GM21528 (cell line): ENCODE data around the gene SLC25A34.
"Not testable (repeated sequence)": the region's sequence is repeated elsewhere in the genome, so short reads cannot be mapped to it uniquely, and the experiment has no call there.

Source experiments
- ATAC-seq: cut with Tn5 transposase; IDR thresholded peaks from one replicate; pipeline ENCODE4 v1.9.1; 2021; ENCODE audit warnings: mild to moderate bottlenecking, moderate library complexity; ENCODE audit not compliant: unreplicated experiment, low FRiP score

The SLC25A34 gene

GRCh38 chr1:15736038-15736891 lies at the start of gene SLC25A34:
Gene SLC25A34 (plus strand): TSS chr1:15736258. CDS start chr1:15736486, 228 bp downstream.
- ATAC-seq = no peak

DNA sequence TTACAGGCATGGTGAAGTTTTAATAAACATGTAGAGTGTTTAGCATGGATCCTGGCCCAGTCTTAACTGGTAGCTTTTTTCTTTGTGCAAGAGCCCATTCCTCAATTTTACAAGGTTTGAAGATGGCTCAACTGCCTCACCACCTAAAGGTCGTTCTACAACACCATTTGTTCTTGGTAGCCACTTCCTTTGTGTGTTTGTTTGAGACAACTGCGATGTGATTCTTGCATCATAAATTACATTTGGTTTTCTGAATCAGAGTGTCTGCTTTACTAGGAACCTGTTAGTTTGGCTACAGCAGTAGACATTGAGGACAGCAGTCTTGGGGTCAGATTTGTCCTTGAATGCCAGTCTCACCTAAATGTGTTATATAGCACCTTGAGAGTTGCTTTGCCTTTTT lies 48.6 kb upstream of the SLC25A34 start:
- ATAC-seq = no peak

GRCh38 chr1:15690317-15690716 lies 45.7 kb upstream of the SLC25A34 start:
- no peak for ATAC-seq

- no peak for ATAC-seq
Measured at GRCh38 chr1:15691434-15692032, 44.5 kb upstream of the SLC25A34 start.

DNA sequence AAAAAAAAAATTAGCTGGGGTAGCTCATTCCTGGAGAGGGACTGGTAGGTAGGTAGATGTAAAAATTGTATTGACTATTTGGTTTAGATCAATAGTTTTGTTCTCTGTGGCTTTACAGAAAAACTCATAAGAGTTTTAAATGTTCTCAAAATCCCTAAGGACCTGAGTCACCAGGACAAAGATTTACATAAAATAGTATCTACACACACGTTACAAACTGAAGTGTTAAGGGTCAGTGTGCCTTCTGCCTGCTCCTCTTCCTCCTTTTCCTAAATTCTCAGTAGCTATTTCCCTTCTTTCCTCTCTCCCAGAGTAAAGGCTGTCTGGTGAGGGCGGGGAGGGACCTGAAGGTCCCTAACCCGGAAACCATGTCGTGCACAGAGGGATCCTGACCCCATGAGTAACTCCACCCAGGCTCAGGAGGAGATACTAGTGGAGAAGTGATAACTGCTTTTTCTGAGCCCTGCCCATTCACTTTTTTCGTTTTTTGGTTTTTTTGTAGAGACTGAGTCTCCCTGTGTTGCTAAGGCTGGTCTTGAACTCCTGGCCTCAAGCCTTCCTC lies 43.9 kb upstream of the SLC25A34 start:
- ATAC-seq = no peak

- ATAC-seq = no peak
Measured at GRCh38 chr1:15693371-15693770, 42.7 kb upstream of the SLC25A34 start.

- peak; percentile 90 for ATAC-seq
Measured at GRCh38 chr1:15696956-15697521, 39.0 kb upstream of the SLC25A34 start.

GRCh38 chr1:15698201-15698600 lies 37.9 kb upstream of the SLC25A34 start:
- no peak for ATAC-seq

DNA sequence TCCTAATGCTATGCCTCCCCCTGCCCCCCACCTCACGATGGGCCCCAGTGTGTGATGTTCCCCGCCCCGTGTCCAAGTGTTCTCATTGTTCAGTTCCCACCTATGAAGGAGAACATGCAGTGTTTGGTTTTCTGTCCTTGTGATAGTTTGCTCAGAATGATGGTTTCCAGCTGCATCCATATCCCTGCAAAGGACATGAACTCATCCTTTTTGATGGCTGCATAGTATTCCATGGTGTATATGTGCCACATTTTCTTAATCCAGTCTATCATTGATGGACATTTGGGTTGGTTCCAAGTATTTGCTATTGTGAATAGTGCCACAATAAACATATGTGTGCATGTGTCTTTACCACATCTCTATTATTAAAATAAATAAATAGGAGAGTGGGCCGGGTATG lies 36.7 kb upstream of the SLC25A34 start:
- ATAC-seq = not testable (repeated sequence)

DNA sequence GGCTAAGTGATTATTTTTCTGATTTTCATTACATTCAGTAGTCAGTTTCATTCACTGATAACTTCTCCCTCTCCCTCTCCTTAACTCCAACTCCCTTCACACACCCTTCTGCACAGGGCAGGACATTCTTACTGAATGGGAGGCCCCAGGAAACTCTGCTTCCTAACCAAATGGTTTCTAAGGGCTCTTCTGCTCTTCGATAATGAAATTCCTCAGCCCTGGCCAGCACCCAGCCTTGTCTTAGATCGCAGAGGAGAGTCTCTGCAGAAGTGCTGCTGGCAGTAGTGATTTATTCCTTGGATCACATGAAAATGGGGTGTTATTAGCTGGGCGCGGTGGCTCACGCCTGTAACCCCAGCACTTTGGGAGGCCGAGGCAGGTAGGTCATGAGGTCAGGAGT lies 35.5 kb upstream of the SLC25A34 start:
- ATAC-seq = no peak

- no peak for ATAC-seq
Measured at GRCh38 chr1:15701784-15702183, 34.3 kb upstream of the SLC25A34 start.

- no peak for ATAC-seq
Measured at GRCh38 chr1:15702722-15703550, 33.1 kb upstream of the SLC25A34 start.

- no peak for ATAC-seq
Measured at GRCh38 chr1:15703562-15703961, 32.5 kb upstream of the SLC25A34 start.

- no peak for ATAC-seq
Measured at GRCh38 chr1:15704526-15705183, 31.4 kb upstream of the SLC25A34 start.

DNA sequence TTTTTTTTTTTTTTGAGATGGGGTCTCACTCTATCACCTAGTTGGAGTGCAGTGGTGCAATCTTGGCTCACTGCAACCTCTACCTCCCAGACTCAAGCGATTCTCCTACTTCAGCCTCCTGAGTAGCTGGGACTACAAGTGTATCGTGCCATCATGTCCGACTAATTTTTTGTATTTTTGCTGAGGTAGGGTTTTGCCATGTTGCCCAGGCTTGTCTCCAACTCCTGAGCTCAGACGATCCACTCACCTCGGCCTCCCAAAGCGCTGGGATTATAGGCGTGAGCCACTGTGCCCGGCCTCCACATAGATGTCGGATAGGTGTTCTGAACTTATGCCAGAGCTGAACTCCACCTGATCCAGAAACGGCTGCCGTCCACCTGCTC lies 30.9 kb upstream of the SLC25A34 start:
- ATAC-seq = no peak

- ATAC-seq = no peak
Measured at GRCh38 chr1:15706751-15707150, 29.3 kb upstream of the SLC25A34 start.

- no peak for ATAC-seq
Measured at GRCh38 chr1:15707239-15707925, 28.7 kb upstream of the SLC25A34 start.

GRCh38 chr1:15708486-15709137 lies 27.4 kb upstream of the SLC25A34 start:
- no peak for ATAC-seq

GRCh38 chr1:15709226-15709625 lies 26.8 kb upstream of the SLC25A34 start:
- no peak for ATAC-seq
